GM10266 (cell line): ENCODE results near the gene MBLAC1.

Experiments used
- DNase-seq: peaks from one replicate; pipeline ENCODE4 v3.0.0; 2012; ENCODE audit errors: extremely low spot score
- TF ChIP-seq, protein P1 (sequence below): IDR thresholded peaks from 2 replicates; pipeline ENCODE4 v1.5.1; 2012; ENCODE audit warnings: mild to moderate bottlenecking, low read depth; ENCODE audit not compliant: control insufficient read depth, insufficient read depth; ENCODE audit errors: missing control alignments

The MBLAC1 gene

DNA sequence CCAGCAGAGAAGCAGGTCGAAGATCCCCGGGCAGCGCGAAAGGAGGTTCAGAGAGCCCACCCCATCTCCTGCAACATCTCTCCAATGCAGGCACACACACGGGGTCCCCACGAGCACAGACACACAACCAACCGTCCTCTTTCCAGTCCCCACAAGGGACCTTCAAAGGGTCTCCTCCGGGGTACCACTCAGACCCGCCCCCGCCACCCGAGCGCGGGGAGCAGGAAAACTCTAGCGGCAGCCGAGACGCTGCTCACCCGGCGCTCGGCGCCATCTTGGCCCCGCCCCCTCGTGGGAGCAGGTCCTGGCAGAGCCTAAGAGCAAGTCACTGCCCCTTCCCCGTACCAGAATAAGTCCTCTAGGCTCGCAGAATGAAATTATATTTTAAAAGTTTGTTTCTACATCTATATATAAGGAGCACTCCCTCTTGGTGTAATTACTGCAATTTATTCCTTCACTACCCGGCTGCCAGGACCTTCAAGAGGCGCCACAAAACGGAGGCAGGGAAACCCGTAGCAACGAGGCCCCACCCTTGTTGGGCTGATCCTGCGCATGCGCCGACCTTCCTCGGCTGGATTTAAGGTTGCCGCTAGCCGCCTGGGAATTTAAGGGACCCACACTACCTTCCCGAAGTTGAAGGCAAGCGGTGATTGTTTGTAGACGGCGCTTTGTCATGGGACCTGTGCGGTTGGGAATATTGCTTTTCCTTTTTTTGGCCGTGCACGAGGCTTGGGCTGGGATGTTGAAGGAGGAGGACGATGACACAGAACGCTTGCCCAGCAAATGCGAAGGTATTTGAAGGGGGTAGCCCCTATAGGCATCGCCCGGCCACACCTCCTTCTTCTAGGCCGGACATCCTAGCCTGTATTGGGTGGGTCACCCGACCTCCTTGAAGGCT is 7.4 kb upstream of the MBLAC1 start, which contains the start of the genes CNPY4 and TAF6:
TSS of gene CNPY4 (plus strand) at position 563 of the 898 bp plus-strand sequence. CDS start at position 674, 111 bp downstream.
TSS of gene TAF6 (minus strand) at position 287 of the 898 bp plus-strand sequence. CDS start 5,149 bp downstream, outside the sequence.
- peak; percentile 98 for DNase-seq
- TF ChIP-seq, protein P1, sequence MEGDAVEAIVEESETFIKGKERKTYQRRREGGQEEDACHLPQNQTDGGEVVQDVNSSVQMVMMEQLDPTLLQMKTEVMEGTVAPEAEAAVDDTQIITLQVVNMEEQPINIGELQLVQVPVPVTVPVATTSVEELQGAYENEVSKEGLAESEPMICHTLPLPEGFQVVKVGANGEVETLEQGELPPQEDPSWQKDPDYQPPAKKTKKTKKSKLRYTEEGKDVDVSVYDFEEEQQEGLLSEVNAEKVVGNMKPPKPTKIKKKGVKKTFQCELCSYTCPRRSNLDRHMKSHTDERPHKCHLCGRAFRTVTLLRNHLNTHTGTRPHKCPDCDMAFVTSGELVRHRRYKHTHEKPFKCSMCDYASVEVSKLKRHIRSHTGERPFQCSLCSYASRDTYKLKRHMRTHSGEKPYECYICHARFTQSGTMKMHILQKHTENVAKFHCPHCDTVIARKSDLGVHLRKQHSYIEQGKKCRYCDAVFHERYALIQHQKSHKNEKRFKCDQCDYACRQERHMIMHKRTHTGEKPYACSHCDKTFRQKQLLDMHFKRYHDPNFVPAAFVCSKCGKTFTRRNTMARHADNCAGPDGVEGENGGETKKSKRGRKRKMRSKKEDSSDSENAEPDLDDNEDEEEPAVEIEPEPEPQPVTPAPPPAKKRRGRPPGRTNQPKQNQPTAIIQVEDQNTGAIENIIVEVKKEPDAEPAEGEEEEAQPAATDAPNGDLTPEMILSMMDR = no peak

GRCh38 chr7:100119970-100120732 is 6.6 kb upstream of the MBLAC1 start:
- no peak for DNase-seq

DNA sequence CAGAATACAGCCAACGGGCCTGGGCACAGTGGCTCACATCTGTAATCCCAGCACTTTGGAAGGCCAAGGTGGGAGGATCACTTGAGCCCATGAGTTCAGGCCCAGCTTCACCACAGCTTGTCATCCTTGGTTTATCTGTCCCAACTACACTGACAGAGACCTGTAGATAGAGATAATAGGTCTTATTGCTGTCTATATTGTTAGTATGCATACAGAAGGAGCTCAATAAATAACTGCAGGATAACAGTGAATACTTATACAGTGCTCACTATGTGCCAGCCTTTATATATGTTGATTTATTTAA is 6.1 kb upstream of the MBLAC1 start:
- DNase-seq = no peak
- TF ChIP-seq, protein P1 = no peak

More at GRCh38 chr7:100119970-100120732, 6.6 kb upstream of the MBLAC1 start:
- TF ChIP-seq, protein P1 = no peak

- DNase-seq = no peak
- TF ChIP-seq, protein P1 = no peak
These were observed 4.7 kb upstream of the MBLAC1 start for GRCh38 chr7:100122067-100122466.

GRCh38 chr7:100122568-100122967 is 4.2 kb upstream of the MBLAC1 start:
- DNase-seq = no peak
- TF ChIP-seq, protein P1 = no peak

DNA sequence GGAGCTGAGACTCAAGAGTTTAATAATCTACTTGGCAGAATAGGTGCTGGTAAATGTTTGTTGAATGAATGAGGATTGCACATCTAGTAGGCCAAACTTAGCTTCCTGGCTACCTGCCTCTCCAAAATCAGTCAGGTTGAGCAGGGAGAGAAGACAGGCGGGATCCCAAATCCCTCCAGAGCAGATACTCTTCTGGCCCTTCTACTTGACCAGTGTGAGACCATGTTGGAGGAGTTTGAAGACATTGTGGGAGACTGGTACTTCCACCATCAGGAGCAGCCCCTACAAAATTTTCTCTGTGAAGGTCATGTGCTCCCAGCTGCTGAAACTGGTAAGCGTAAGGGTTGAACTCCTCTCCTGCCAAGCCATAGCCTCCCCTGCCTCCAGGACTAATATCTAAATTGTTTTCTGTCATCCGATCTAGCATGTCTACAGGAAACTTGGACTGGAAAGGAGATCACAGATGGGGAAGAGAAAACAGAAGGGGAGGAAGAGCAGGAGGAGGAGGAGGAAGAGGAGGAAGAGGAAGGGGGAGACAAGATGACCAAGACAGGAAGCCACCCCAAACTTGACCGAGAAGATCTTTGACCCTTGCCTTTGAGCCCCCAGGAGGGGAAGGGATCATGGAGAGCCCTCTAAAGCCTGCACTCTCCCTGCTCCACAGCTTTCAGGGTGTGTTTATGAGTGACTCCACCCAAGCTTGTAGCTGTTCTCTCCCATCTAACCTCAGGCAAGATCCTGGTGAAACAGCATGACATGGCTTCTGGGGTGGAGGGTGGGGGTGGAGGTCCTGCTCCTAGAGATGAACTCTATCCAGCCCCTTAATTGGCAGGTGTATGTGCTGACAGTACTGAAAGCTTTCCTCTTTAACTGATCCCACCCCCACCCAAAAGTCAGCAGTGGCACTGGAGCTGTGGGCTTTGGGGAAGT is 2.2 kb upstream of the MBLAC1 start:
- DNase-seq = no peak
- TF ChIP-seq, protein P1 = no peak
